GM12878 (cell line): ENCODE results near the gene FOSL1. TPM values are rescaled to one million over a fixed set of nuclear protein-coding genes. Genes with fewer than 3 reads are reported as not detected.

ENCODE experiments used
- ATAC-seq: fragments of 200-7000 bp; cut with Tn5 transposase; 3 replicates; pipeline ENCODE4 v1.9.1; 2020; ENCODE audit warnings: mild to moderate bottlenecking, moderate library complexity
- BruUV-seq: library from RNA; stranded (reverse); fragments of 400-500 nt; replicated peaks from 2 replicates; lab custom pipeline; 2021; lab: Mats Ljungman, UMichigan
- CTCF ChIA-PET: fragments of 300-600 bp; sonication (Branson Sonifier 250); formaldehyde crosslinking; extraction: SDS; loops from one replicate; lab custom pipeline; 2021; ENCODE audit warnings: inconsistent platforms; lab: Yijun Ruan, JAX
- POLR2A ChIA-PET: fragments of 350-600 bp; formaldehyde crosslinking; extraction: SDS; loops from one replicate; lab custom pipeline; 2021; ENCODE audit warnings: inconsistent platforms; lab: Charles Lee
- RAD21 ChIA-PET: fragments of 300-600 bp; sonication (Branson Sonifier 250); formaldehyde crosslinking; loops from one replicate; lab custom pipeline; 2023; ENCODE audit warnings: antibody characterized with exemption; ENCODE audit not compliant: unreplicated experiment; lab: Charles Lee
- SMC1A ChIA-PET: fragments of 300-600 bp; sonication (Branson Sonifier 250); formaldehyde crosslinking; loops from one replicate; lab custom pipeline; 2023; ENCODE audit not compliant: unreplicated experiment, uncharacterized antibody; lab: Charles Lee
- DNase-seq: peaks from one replicate; pipeline ENCODE4 v3.0.0-alpha.2; 2011; ENCODE audit warnings: low read depth, low spot score
- FAIRE-seq: peaks from 3 replicates; lab custom pipeline; 2011; peaks lifted over from hg19 to GRCh38; lab: Jason Lieb, UNC
- H2AFZ ChIP-seq: 2 replicates; pipeline ENCODE4 v1.6.0; 2011; ENCODE audit warnings: low read depth, low read length, control low read depth; ENCODE audit not compliant: control insufficient read depth
- H3K27ac ChIP-seq: 2 replicates; pipeline ENCODE4 v1.5.1; 2011; ENCODE audit warnings: control low read depth; ENCODE audit not compliant: control insufficient read depth, insufficient read depth
- H3K27me3 ChIP-seq, 2 experiments: replicated peaks in 1 of 2; 2 replicates each; pipeline versions ENCODE4 v1.6.0 to v1.6.1; 2011; ENCODE audit warnings: low read length in 1 of 2; ENCODE audit not compliant: control insufficient read depth in 2 of 2, insufficient read depth in 2 of 2
- H3K36me3 ChIP-seq, 2 experiments: 2 replicates each; pipeline ENCODE4 v1.5.1; 2011; ENCODE audit warnings: low read length in 1 of 2; ENCODE audit not compliant: control insufficient read depth in 2 of 2, insufficient read depth in 2 of 2
- H3K4me1 ChIP-seq: 2 replicates; pipeline ENCODE4 v1.6.1; 2011; ENCODE audit warnings: mild to moderate bottlenecking, low read length, moderate library complexity, mixed read lengths; ENCODE audit not compliant: control insufficient read depth, insufficient read depth
- H3K4me2 ChIP-seq: 2 replicates; pipeline ENCODE4 v1.6.0; 2011; ENCODE audit warnings: control low read depth; ENCODE audit not compliant: control insufficient read depth, insufficient read depth
- H3K4me3 ChIP-seq: fragments of 200-600 bp; sonication (generic); 2 replicates; pipeline ENCODE4 v1.5.1; 2016
- H3K79me2 ChIP-seq: 2 replicates; pipeline ENCODE4 v1.6.0; 2011; ENCODE audit warnings: low read length; ENCODE audit not compliant: control insufficient read depth, insufficient read depth
- H3K9ac ChIP-seq: 2 replicates; pipeline ENCODE4 v1.8.0; 2011; ENCODE audit warnings: low read length, control low read depth, mixed read lengths; ENCODE audit not compliant: control insufficient read depth, insufficient read depth
- H3K9me3 ChIP-seq: replicated peaks from 3 replicates; pipeline ENCODE4 v1.5.1; 2011; ENCODE audit warnings: mild to moderate bottlenecking, low read length; ENCODE audit not compliant: control insufficient read depth, insufficient read depth
- H4K20me1 ChIP-seq: 2 replicates; pipeline ENCODE4 v1.6.0; 2011; ENCODE audit not compliant: control insufficient read depth, insufficient read depth
- BACH1 ChIP-seq: fragments of 450-650 bp; IDR thresholded peaks from 2 replicates; pipeline ENCODE4 v1.6.1; 2017; ENCODE audit warnings: mild to moderate bottlenecking, borderline replicate concordance
- CBFB ChIP-seq: IDR thresholded peaks from 2 replicates; pipeline ENCODE4 v1.6.1; 2016; ENCODE audit warnings: antibody characterized with exemption, low read depth
- CBX3 ChIP-seq: fragments of 200-600 bp; sonication (generic); IDR thresholded peaks from 2 replicates; pipeline ENCODE4 v1.6.1; 2016; ENCODE audit warnings: low read depth, borderline replicate concordance
- KLF5 ChIP-seq: fragments of 450-650 bp; IDR thresholded peaks from 2 replicates; pipeline ENCODE4 v1.6.1; 2014; ENCODE audit warnings: mild to moderate bottlenecking; ENCODE audit not compliant: partially characterized antibody
- MYC ChIP-seq: IDR thresholded peaks from 2 replicates; pipeline ENCODE4 v1.6.1; 2011; ENCODE audit warnings: mild to moderate bottlenecking, low read length, moderate library complexity, inconsistent platforms; ENCODE audit not compliant: insufficient read depth, insufficient replicate concordance, insufficient read length, severe bottlenecking
- PML ChIP-seq: IDR thresholded peaks from 2 replicates; pipeline ENCODE4 v1.6.1; 2012; ENCODE audit warnings: low read length, inconsistent platforms
- YY1 ChIP-seq: IDR thresholded peaks from 2 replicates; pipeline ENCODE4 v1.6.1; 2011; ENCODE audit warnings: low read depth, mild to moderate bottlenecking, low read length
- ZNF217 ChIP-seq: fragments of 450-650 bp; IDR thresholded peaks from 2 replicates; pipeline ENCODE4 v1.6.1; 2017; ENCODE audit warnings: antibody characterized with exemption, mild to moderate bottlenecking
- WGBS: methylation state at CpG from one replicate; pipeline ENCODE4 v1.1.6; 2016; ENCODE audit warnings: low lambda C conversion rate; ENCODE audit not compliant: insufficient replicate concordance, insufficient coverage; ENCODE audit errors: missing lambda C conversion rate; 5-methylcytosine and 5-hydroxymethylcytosine counted together
- in situ Hi-C: fragments of 300-500 bp; cut with MboI; formaldehyde crosslinking; loops from 9 replicates; pipeline ENCODE4 v1.14.3; 2018; ENCODE audit warnings: mixed read lengths
- intact Hi-C: fragments of 100-400 bp; cut with micrococcal nuclease; formaldehyde crosslinking; loops from one replicate; pipeline ENCODE4 v1.14.2; 2022; ENCODE audit not compliant: unreplicated experiment
- polyA plus RNA-seq, 11 experiments: library from polyadenylated mRNA; depleted of rRNA in 4 of 11; unstranded in 6 of 11; stranded (reverse) in 5 of 11; fragments of >200 nt; fragmentation: Nextera tagmentation in 4 of 11; fragmentation: Illumina TruSeq in 1 of 11; extraction: Ambion mirVana in 4 of 11; extraction: Trizol in 1 of 11; gene quantifications; 1 replicate in 1 of 11; 2 replicates in 10 of 11; pipeline versions ENCODE4 v1.2.1 to v1.2.3, GENCODE V29; 2011 to 2016; ENCODE audit warnings: inconsistent platforms in 2 of 11, missing spikeins in 2 of 11, low read depth in 1 of 11
- total RNA-seq, 4 experiments: library from RNA; depleted of rRNA in 3 of 4; stranded (reverse); fragments of >200 nt in 3 of 4; fragmentation: Illumina TruSeq in 1 of 4; extraction: Trizol in 1 of 4; gene quantifications; 2 replicates each; pipeline versions ENCODE4 v1.2.1 to v1.2.3, GENCODE V29; 2013 to 2021
- TF ChIP-seq, protein P1 (sequence below): fragments of 450-650 bp; IDR thresholded peaks from 2 replicates; pipeline ENCODE4 v1.6.1; 2017; ENCODE audit warnings: mild to moderate bottlenecking, moderate library complexity
- TF ChIP-seq, protein P2 (sequence below): fragments of 450-650 bp; formaldehyde crosslinking; IDR thresholded peaks from 2 replicates; pipeline ENCODE4 v1.5.0; 2022; ENCODE audit warnings: mild to moderate bottlenecking, missing genetic modification characterization
- TF ChIP-seq, protein P3 (sequence below): IDR thresholded peaks from 2 replicates; pipeline ENCODE4 v1.6.1; 2012; ENCODE audit warnings: low read depth, low read length, improper control_type of control experiment

The FOSL1 gene
- total and polyA plus RNA-seq, 10 of the 15 experiments (the other 5 are each of a cell fraction or from before 2014, with no cell fraction given) = 0.82 to 5.4 (median 2.1) TPM

DNA sequence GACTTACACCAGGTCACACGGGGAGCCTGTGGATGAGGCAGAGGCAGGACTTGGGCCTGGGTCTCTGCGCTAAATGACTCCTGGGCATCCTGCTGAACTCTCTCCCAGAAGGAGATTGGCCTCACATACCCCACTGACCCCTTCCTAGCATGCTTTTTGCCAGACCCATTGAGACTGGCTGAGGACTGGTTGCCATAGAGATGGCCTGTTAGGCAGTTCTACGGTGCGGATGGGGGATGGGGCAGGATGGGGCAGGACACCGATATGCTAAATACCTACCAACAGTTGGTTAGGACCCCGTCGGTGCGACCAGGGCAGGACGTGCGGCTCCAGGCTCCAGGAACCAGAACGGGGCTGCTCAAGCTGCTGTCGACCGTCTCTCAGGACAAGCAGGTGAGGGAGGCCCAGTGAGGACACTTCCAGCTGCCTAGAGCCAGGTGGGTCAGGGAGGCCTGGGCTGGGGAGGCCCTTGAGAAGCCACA lies 45.3 kb upstream of the FOSL1 start, which contains the start of gene TSGA10IP:
Gene TSGA10IP (plus strand): TSS at position 51 of the 482 bp plus-strand sequence. CDS start 196 bp downstream, at position 247.
- H3K9me3 ChIP-seq = no peaks in the 10 kb centered on the region
- no peaks in the 10 kb centered on the region for H4K20me1 ChIP-seq
- H3K4me2 ChIP-seq = no peak within 1 kb of the TSS
- no peak within 1 kb of the TSS for H3K27ac ChIP-seq
- no peak within 1 kb of the TSS for H2AFZ ChIP-seq
- no peak for DNase-seq
- SMC1A ChIA-PET = no interaction called here
- H3K4me1 ChIP-seq = peaks cover 8% of the 10 kb centered on the region
- no peaks in the 10 kb centered on the region for H3K27me3 ChIP-seq
- no peak within 1 kb of the TSS for H3K4me3 ChIP-seq
- 92% methylated on average over 13 of the region's 13 CpGs for WGBS
- RAD21 ChIA-PET = no interaction called here
- FAIRE-seq = no peak
- no peaks in the 10 kb centered on the region for H3K36me3 ChIP-seq
- BruUV-seq = no TSS peak
- no peak within 1 kb of the TSS for H3K9ac ChIP-seq
- no peak for ATAC-seq
- POLR2A ChIA-PET = no interaction called here
- CTCF ChIA-PET = interaction anchor here (1.3 kb wide), 1 partner anchor 60 kb away, joined by 3 read pairs; no protein-coding TSS in a partner anchor
- intact Hi-C loops = no loop called here
- no peaks in the 10 kb centered on the region for H3K79me2 ChIP-seq
- in situ Hi-C loops = no loop called here
- TF ChIP-seq, protein P1, sequence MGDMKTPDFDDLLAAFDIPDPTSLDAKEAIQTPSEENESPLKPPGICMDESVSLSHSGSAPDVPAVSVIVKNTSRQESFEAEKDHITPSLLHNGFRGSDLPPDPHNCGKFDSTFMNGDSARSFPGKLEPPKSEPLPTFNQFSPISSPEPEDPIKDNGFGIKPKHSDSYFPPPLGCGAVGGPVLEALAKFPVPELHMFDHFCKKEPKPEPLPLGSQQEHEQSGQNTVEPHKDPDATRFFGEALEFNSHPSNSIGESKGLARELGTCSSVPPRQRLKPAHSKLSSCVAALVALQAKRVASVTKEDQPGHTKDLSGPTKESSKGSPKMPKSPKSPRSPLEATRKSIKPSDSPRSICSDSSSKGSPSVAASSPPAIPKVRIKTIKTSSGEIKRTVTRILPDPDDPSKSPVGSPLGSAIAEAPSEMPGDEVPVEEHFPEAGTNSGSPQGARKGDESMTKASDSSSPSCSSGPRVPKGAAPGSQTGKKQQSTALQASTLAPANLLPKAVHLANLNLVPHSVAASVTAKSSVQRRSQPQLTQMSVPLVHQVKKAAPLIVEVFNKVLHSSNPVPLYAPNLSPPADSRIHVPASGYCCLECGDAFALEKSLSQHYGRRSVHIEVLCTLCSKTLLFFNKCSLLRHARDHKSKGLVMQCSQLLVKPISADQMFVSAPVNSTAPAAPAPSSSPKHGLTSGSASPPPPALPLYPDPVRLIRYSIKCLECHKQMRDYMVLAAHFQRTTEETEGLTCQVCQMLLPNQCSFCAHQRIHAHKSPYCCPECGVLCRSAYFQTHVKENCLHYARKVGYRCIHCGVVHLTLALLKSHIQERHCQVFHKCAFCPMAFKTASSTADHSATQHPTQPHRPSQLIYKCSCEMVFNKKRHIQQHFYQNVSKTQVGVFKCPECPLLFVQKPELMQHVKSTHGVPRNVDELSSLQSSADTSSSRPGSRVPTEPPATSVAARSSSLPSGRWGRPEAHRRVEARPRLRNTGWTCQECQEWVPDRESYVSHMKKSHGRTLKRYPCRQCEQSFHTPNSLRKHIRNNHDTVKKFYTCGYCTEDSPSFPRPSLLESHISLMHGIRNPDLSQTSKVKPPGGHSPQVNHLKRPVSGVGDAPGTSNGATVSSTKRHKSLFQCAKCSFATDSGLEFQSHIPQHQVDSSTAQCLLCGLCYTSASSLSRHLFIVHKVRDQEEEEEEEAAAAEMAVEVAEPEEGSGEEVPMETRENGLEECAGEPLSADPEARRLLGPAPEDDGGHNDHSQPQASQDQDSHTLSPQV = no peak
- TF ChIP-seq, protein P2, sequence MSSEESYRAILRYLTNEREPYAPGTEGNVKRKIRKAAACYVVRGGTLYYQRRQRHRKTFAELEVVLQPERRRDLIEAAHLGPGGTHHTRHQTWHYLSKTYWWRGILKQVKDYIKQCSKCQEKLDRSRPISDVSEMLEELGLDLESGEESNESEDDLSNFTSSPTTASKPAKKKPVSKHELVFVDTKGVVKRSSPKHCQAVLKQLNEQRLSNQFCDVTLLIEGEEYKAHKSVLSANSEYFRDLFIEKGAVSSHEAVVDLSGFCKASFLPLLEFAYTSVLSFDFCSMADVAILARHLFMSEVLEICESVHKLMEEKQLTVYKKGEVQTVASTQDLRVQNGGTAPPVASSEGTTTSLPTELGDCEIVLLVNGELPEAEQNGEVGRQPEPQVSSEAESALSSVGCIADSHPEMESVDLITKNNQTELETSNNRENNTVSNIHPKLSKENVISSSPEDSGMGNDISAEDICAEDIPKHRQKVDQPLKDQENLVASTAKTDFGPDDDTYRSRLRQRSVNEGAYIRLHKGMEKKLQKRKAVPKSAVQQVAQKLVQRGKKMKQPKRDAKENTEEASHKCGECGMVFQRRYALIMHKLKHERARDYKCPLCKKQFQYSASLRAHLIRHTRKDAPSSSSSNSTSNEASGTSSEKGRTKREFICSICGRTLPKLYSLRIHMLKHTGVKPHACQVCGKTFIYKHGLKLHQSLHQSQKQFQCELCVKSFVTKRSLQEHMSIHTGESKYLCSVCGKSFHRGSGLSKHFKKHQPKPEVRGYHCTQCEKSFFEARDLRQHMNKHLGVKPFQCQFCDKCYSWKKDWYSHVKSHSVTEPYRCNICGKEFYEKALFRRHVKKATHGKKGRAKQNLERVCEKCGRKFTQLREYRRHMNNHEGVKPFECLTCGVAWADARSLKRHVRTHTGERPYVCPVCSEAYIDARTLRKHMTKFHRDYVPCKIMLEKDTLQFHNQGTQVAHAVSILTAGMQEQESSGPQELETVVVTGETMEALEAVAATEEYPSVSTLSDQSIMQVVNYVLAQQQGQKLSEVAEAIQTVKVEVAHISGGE (CRISPR knock-in tag) = no peak
- no peak for TF ChIP-seq CBX3
- no peak for TF ChIP-seq CBFB
- no peak for TF ChIP-seq BACH1
- TF ChIP-seq PML = no peak
- TF ChIP-seq, protein P3, sequence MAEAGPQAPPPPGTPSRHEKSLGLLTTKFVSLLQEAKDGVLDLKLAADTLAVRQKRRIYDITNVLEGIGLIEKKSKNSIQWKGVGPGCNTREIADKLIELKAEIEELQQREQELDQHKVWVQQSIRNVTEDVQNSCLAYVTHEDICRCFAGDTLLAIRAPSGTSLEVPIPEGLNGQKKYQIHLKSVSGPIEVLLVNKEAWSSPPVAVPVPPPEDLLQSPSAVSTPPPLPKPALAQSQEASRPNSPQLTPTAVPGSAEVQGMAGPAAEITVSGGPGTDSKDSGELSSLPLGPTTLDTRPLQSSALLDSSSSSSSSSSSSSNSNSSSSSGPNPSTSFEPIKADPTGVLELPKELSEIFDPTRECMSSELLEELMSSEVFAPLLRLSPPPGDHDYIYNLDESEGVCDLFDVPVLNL = no peak
- TF ChIP-seq MYC = no peak
- no peak for TF ChIP-seq ZNF217
- TF ChIP-seq KLF5 = no peak
- TF ChIP-seq YY1 = no peak
